Neural crest cell (in vitro differentiated cells): Measurements from ENCODE around the gene ZNF565. TPM values are rescaled to one million over a fixed set of nuclear protein-coding genes. Genes with fewer than 3 reads are reported as not detected.

Source experiments
- DNase-seq: peaks from one replicate; pipeline ENCODE4 v3.0.0; 2021; ENCODE audit warnings: low read depth, mixed read lengths, low spot score
- H3K27ac Mint-ChIP-seq: one replicate; pipeline ENCODE4 v1.8.0; 2021; ENCODE audit warnings: mild to moderate bottlenecking, mixed read lengths; ENCODE audit not compliant: unreplicated experiment
- H3K27me3 Mint-ChIP-seq: 2 replicates; pipeline ENCODE4 v1.8.0; 2021; ENCODE audit warnings: low read depth, mild to moderate bottlenecking, mixed read lengths
- H3K36me3 Mint-ChIP-seq: 2 replicates; pipeline ENCODE4 v1.8.0; 2021; ENCODE audit warnings: low read depth, mild to moderate bottlenecking, mixed read lengths
- H3K4me1 Mint-ChIP-seq: 2 replicates; pipeline ENCODE4 v1.8.0; 2021; ENCODE audit warnings: mixed read lengths
- H3K4me3 Mint-ChIP-seq: one replicate; pipeline ENCODE4 v1.8.0; 2021; ENCODE audit warnings: mild to moderate bottlenecking, mixed read lengths
- H3K9me3 Mint-ChIP-seq: 2 replicates; pipeline ENCODE4 v1.8.0; 2021; ENCODE audit warnings: mixed read lengths
- CTCF ChIP-seq: fragments of 200-600 bp; sonication (generic); conservative IDR thresholded peaks from 2 replicates; pipeline ENCODE4 v1.5.0; 2021; ENCODE audit warnings: antibody characterized with exemption, mild to moderate bottlenecking
- total RNA-seq: library from RNA; stranded (reverse); gene quantifications from 2 replicates; pipeline ENCODE4 v1.2.1, GENCODE V29; 2021

ZNF565 gene
- total RNA-seq, 1 donor from 2014 or later = 5.6 TPM

DNA sequence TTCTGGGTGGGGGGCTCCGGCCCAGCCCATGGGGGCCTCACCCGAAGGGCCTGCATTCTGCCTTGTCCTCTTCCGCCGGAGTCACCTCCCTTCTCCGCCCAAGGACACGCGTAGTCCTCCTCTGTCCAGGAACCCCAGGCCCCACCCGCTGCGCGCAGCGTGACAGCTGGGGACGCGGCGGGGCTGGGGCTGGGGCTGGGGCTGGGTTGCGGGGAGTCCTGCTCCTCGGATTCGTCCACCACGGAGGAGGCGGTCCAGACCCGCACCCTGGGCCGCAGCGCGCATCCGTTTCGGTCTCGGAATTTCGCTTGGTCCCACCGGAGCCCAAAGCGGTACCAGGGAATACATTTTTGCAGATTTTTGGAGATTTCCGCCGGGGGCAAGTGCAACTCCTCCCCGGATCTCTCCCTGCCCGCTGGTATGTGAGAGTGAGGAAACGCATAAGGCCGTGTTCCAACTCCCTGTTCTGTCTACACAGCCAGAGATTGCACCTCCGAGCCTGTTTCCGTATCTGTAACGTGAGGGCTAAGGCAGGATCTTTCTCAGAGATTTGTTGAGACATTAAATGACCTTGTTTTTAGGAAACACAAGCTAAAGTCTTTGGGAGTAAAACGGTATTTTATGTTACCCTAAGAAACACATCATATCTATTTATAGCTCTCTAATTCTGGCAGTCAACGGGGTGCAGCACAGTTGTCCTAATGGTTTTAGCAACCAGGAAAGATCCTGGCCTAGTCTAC is 61.9 kb downstream of the ZNF565 start, which contains the start of gene COX7A1:
Gene COX7A1, minus strand, starts transcription at position 96 of the 740 bp plus-strand sequence. Its CDS starts 40 bp downstream, at position 56.
- Mint-ChIP-seq H3K9me3 (no peaks in the 10 kb centered on the region), H3K36me3 (no peaks in the 10 kb centered on the region), H3K27ac (no peak within 1 kb of the TSS), H3K4me3 (no peak within 1 kb of the TSS), H3K27me3 (no peaks in the 10 kb centered on the region), H3K4me1 (peaks cover 14% of the 10 kb centered on the region)
- no peak for TF ChIP-seq CTCF
- DNase-seq = no peak

- Mint-ChIP-seq H3K27me3 (no peaks in the 10 kb centered on the region), H3K27ac (no peak overlapping the region), H3K4me1 (peaks cover 14% of the 10 kb centered on the region), H3K4me3 (no peak overlapping the region), H3K9me3 (no peaks in the 10 kb centered on the region), H3K36me3 (peaks cover 3% of the 10 kb centered on the region)
- DNase-seq = no peak
- no peak for TF ChIP-seq CTCF
These were observed 62.5 kb downstream of the ZNF565 start for GRCh38 chr19:36152019-36152351.

GRCh38 chr19:36151144-36152018 is 63.1 kb downstream of the ZNF565 start:
- H3K4me1 Mint-ChIP-seq = peaks cover 10% of the 10 kb centered on the region
- no peaks in the 10 kb centered on the region for H3K27me3 Mint-ChIP-seq
- H3K4me3 Mint-ChIP-seq = no peak overlapping the region
- no peak for DNase-seq
- H3K9me3 Mint-ChIP-seq = no peaks in the 10 kb centered on the region
- H3K36me3 Mint-ChIP-seq = peaks cover 7% of the 10 kb centered on the region
- no peak overlapping the region for H3K27ac Mint-ChIP-seq
- TF ChIP-seq CTCF = no peak

GRCh38 chr19:36150586-36150985 is 63.9 kb downstream of the ZNF565 start:
- TF ChIP-seq CTCF = no peak
- H3K27me3 Mint-ChIP-seq = no peaks in the 10 kb centered on the region
- H3K27ac Mint-ChIP-seq = no peak overlapping the region
- peaks cover 4% of the 10 kb centered on the region for H3K4me1 Mint-ChIP-seq
- H3K36me3 Mint-ChIP-seq = peaks cover 10% of the 10 kb centered on the region
- no peaks in the 10 kb centered on the region for H3K9me3 Mint-ChIP-seq
- no peak for DNase-seq
- no peak overlapping the region for H3K4me3 Mint-ChIP-seq

- Mint-ChIP-seq H3K9me3 (no peaks in the 10 kb centered on the region), H3K4me3 (peak overlapping the region; percentile 61), H3K27ac (peak overlapping the region; percentile 57), H3K36me3 (peaks cover 11% of the 10 kb centered on the region), H3K27me3 (no peaks in the 10 kb centered on the region), H3K4me1 (no peaks in the 10 kb centered on the region)
- DNase-seq = no peak
- TF ChIP-seq CTCF = no peak
These were observed 64.6 kb downstream of the ZNF565 start for GRCh38 chr19:36149673-36150406.
